Mesothelial cell of epicardium (in vitro differentiated cells): ENCODE results near the gene MCU. TPM values are rescaled to one million over a fixed set of nuclear protein-coding genes. Genes with fewer than 3 reads are reported as not detected.

Experiments
- DNase-seq, 2 experiments: peaks; one replicate each; pipeline ENCODE4 v3.0.0; 2021; ENCODE audit warnings: low spot score in 2 of 2; ENCODE audit not compliant: unreplicated experiment in 2 of 2
- H3K27ac Mint-ChIP-seq: 2 replicates; pipeline ENCODE4 v1.8.0; 2021; ENCODE audit warnings: mixed read lengths
- H3K27me3 Mint-ChIP-seq: 2 replicates; pipeline ENCODE4 v1.8.0; 2021; ENCODE audit warnings: low read depth, mixed read lengths
- H3K36me3 Mint-ChIP-seq: 2 replicates; pipeline ENCODE4 v1.8.0; 2021; ENCODE audit warnings: mixed read lengths
- H3K4me1 Mint-ChIP-seq: 2 replicates; pipeline ENCODE4 v1.8.0; 2021; ENCODE audit warnings: mixed read lengths
- H3K4me3 Mint-ChIP-seq: 2 replicates; pipeline ENCODE4 v1.8.0; 2021; ENCODE audit warnings: mild to moderate bottlenecking, moderate library complexity, mixed read lengths
- H3K9me3 Mint-ChIP-seq: 2 replicates; pipeline ENCODE4 v1.8.0; 2021; ENCODE audit warnings: mixed read lengths
- total RNA-seq: library from RNA; stranded (reverse); gene quantifications from 3 replicates; pipeline ENCODE4 v1.2.1, GENCODE V29; 2021
- TF ChIP-seq, protein P1 (sequence below): fragments of 200-600 bp; sonication (generic); IDR thresholded peaks from one replicate; pipeline ENCODE4 v1.5.0; 2021; ENCODE audit warnings: antibody characterized with exemption; ENCODE audit not compliant: unreplicated experiment

The MCU gene
- total RNA-seq, 1 donor from 2014 or later, result 44.6 TPM

DNA sequence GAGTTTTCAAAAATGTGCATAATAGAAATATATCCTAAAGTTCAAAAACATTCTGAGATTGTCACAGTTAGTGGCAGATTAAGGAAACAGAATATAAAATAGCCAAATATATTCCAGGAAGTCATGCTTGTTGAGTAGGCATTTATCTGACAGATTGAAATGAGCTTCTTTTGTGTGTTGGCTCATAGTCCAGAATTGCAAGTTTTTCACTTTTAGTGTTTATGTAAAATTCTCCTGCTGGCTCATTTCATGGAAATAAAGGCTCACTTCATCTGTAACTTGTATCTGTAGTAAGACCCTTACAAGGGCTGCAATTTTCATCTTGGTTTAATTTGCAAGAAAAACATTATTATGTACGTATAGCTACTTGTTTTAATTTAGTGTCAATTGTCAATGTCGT, 93.5 kb downstream of the MCU start:
- Mint-ChIP-seq H3K9me3 (no peaks in the 10 kb centered on the region), H3K36me3 (no peaks in the 10 kb centered on the region), H3K27ac (peak overlapping the region; percentile 89), H3K4me1 (peaks cover 59% of the 10 kb centered on the region), H3K4me3 (no peak overlapping the region), H3K27me3 (no peaks in the 10 kb centered on the region)
- TF ChIP-seq, protein P1, sequence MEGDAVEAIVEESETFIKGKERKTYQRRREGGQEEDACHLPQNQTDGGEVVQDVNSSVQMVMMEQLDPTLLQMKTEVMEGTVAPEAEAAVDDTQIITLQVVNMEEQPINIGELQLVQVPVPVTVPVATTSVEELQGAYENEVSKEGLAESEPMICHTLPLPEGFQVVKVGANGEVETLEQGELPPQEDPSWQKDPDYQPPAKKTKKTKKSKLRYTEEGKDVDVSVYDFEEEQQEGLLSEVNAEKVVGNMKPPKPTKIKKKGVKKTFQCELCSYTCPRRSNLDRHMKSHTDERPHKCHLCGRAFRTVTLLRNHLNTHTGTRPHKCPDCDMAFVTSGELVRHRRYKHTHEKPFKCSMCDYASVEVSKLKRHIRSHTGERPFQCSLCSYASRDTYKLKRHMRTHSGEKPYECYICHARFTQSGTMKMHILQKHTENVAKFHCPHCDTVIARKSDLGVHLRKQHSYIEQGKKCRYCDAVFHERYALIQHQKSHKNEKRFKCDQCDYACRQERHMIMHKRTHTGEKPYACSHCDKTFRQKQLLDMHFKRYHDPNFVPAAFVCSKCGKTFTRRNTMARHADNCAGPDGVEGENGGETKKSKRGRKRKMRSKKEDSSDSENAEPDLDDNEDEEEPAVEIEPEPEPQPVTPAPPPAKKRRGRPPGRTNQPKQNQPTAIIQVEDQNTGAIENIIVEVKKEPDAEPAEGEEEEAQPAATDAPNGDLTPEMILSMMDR, result no peak
- DNase-seq, result no peak

DNA sequence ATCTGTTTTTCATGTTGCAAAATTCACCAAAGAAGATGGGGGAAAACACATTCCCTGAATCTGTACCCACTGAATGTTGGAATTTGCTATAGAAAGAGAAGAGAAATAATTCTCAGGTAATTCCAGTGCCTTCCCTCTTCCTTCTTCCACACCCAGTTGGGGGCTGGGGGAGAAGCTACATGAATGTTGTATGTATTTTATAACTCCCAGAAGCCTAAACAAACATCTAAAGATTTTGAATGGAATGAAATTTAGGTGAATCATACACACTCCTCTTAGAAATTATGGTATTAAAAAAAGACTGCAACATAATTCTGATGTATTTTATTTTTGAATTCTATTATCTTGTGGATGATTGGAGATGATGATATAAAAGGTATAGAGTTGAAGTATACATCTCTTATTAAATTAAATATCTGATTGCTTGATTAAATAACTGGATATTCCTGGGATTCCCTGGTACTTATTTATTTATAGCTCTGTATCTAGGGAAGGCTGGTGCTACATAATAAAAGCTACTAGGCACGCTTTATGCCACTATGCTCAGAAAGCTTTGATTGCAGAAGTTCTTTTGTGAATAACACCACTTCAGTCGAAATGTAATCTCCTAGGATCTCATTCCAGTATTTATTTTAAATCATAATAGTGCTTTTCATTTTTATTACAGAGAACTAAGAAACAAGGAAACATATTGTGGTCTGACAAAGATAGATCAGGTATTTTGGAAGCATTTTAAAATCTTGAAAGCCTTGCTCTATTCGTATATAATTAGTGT, 98.5 kb downstream of the MCU start:
- Mint-ChIP-seq H3K27me3 (no peaks in the 10 kb centered on the region), H3K36me3 (no peaks in the 10 kb centered on the region), H3K9me3 (no peaks in the 10 kb centered on the region), H3K4me1 (peaks cover 44% of the 10 kb centered on the region), H3K4me3 (no peak overlapping the region), H3K27ac (peak overlapping the region; percentile 47)
- no peak for DNase-seq
- TF ChIP-seq, protein P1, result no peak

DNA sequence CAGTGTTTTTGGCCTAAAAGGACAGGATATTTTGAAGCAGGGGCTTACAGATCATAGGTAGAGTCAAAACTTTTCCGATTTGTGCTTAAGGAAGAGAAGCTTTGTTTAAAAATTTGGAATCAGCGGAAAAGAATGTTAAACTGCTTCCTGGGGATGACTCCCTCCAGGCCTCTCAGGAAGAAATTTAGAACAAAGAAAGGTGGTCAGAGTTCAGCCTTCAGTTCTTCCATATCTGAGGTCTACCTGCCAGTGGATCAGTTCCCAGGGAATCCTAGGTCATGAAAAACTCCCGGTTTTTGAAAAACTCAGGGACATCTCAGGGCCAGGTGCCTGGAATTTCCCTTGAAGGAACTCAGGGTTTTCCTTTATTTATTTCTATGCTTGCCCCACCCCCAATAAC, 100.3 kb downstream of the MCU start:
- H3K36me3 Mint-ChIP-seq, result no peaks in the 10 kb centered on the region
- no peaks in the 10 kb centered on the region for H3K9me3 Mint-ChIP-seq
- H3K27ac Mint-ChIP-seq, result peak overlapping the region; percentile 78
- H3K4me3 Mint-ChIP-seq, result no peak overlapping the region
- peaks cover 37% of the 10 kb centered on the region for H3K4me1 Mint-ChIP-seq
- TF ChIP-seq, protein P1, result no peak
- no peak for DNase-seq
- H3K27me3 Mint-ChIP-seq, result no peaks in the 10 kb centered on the region

DNA sequence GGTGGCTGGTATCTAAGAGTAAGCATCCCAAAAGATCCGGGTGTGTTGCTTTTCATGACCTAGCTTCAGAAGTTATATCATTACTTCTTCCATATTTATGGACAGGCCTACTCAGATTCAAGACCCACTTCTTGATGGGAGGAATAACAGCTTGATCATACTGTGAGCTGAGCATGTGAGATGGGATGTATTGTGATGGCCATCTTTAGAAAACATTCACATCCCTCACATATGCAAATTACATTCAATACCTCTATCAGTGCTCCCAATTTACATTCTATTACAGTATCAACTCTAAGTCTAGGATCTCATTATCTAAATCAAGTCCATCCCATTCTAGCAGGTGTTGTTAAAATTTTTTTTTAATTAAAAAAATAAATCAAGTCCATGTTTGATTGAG, 101.8 kb downstream of the MCU start:
- Mint-ChIP-seq H3K27me3 (no peaks in the 10 kb centered on the region), H3K27ac (no peak overlapping the region), H3K4me1 (peaks cover 37% of the 10 kb centered on the region), H3K4me3 (no peak overlapping the region), H3K36me3 (no peaks in the 10 kb centered on the region), H3K9me3 (no peaks in the 10 kb centered on the region)
- TF ChIP-seq, protein P1, result no peak
- DNase-seq, result no peak

DNA sequence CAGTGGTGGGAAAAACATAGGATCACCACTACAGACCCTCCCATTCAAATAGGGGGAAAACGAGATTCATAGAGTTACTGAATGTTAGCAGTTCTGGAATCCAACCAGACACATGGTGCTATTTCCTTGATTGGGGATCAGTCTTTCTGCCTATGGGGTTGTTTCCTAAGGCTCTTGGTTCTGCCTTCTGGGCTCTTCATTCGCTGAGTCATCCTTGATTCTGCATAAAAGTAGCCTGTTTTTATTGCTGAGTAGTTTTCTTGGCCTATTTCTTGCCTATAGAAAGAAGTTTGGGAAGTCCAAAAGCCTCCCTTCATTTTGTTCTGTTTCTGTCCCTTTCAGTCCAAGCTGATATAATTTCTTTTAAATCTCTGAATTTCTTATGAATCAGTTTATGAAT, 102.3 kb downstream of the MCU start:
- Mint-ChIP-seq H3K27me3 (no peaks in the 10 kb centered on the region), H3K36me3 (no peaks in the 10 kb centered on the region), H3K9me3 (no peaks in the 10 kb centered on the region), H3K4me3 (no peak overlapping the region), H3K27ac (peak overlapping the region; percentile 7), H3K4me1 (peaks cover 34% of the 10 kb centered on the region)
- no peak for DNase-seq
- TF ChIP-seq, protein P1, result no peak
